ENCODE measurements around the gene NPR3. TPM values are rescaled to one million over a fixed set of nuclear protein-coding genes. Genes with fewer than 3 reads are reported as not detected.

NPR3 gene
- polyA plus RNA-seq, 1 of the 3 experiments (the other 2 are of a cell fraction): 35.8 TPM

DNA sequence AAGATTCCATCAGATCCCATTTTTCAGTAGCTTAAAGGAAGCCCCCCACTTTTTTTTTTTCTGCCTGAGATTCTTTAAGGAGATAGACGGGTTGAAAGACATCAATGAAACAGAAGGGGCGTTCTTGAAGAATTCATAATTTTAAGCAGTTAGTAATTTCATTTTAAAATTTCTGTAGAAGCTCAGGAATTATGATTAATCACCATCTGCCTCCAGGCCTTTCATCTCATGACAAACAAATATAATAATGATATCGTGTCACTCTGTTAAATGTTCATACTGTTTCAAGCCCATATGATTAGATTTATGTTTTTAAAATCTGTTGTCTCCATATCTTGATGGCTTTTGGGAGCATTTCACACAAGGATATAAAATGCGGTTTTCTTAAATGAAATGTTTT lies 75.2 kb downstream of the NPR3 start:
- Histone ChIP-seq H3K79me2 (ENCODE audit: insufficient read depth) (peaks cover 6% of the 10 kb centered on the region; the same call in 1 of the 2 replicates), H3K4me3 (ENCODE audit: low read depth in 2 of 2, low read length in 1 of 2) (no peak overlapping the region), H3K4me1 (ENCODE audit: control insufficient read depth in 1 of 2, insufficient read depth in 2 of 2, low read depth in 1 of 2, low read length in 1 of 2) (peaks cover 0 to 16% of the 10 kb centered on the region in 2 experiments; a peak in 3 of 4 replicates), H3K9me2 (no peaks in the 10 kb centered on the region), H3K27me3 (ENCODE audit: insufficient read depth) (no peaks in the 10 kb centered on the region), H3K9me3 (no peaks in the 10 kb centered on the region), H4K20me1 (ENCODE audit: insufficient read depth) (no peaks in the 10 kb centered on the region), H3K4me2 (peak overlapping the region; percentile 24; the same call in 1 of the 2 replicates), H3F3A (replicated peaks; ENCODE audit: insufficient read depth) (peaks cover 37% of the 10 kb centered on the region), H2AFZ (ENCODE audit: low read depth) (no peak overlapping the region), H3K36me3 (replicated peaks in 1 of 2; ENCODE audit: control insufficient read depth in 1 of 2, insufficient read depth in 2 of 2, low read length in 1 of 2) (peaks cover 0 to 84% of the 10 kb centered on the region in 2 experiments), H3K27ac (ENCODE audit: low read depth in 2 of 2, low read length in 1 of 2) (peak overlapping the region in 1 of 2 experiments; percentile 76; a peak in 1 of 4 replicates), H3K9ac (no peak overlapping the region)
- no peak for DNase-seq
- ChIA-PET POLR2A (no interaction called here), CTCF (interaction anchor here (0.9 kb wide), 1 partner anchor 117 kb away, joined by 3 read pairs; no protein-coding TSS in a partner anchor)
- TF ChIP-seq MEF2A (IDR thresholded peaks at IDR 0.05; ENCODE audit: borderline replicate concordance, low read depth): no peak
- no peak for TF ChIP-seq TEAD4 (IDR thresholded peaks at IDR 0.05; ENCODE audit: borderline replicate concordance, insufficient read depth)
- no peak for TF ChIP-seq SIN3A (IDR thresholded peaks at IDR 0.05; ENCODE audit: borderline replicate concordance, low read depth, low read length)
- TF ChIP-seq YY1 (IDR thresholded peaks at IDR 0.05; ENCODE audit: low read depth): no peak
- TF ChIP-seq RCOR1 (IDR thresholded peaks at IDR 0.05; ENCODE audit: low read length): no peak
- no peak for TF ChIP-seq USF2 (IDR thresholded peaks at IDR 0.05; ENCODE audit: borderline replicate concordance, low read depth, low read length)
- TF ChIP-seq CTCF (IDR thresholded peaks at IDR 0.05): no peak
- no peak for TF ChIP-seq EZH2phosphoT487 (IDR thresholded peaks at IDR 0.05; ENCODE audit: borderline replicate concordance, low read depth)
- TF ChIP-seq RAD21 (IDR thresholded peaks at IDR 0.05; ENCODE audit: low read length): no peak
- no peak for TF ChIP-seq GABPA (IDR thresholded peaks at IDR 0.05; ENCODE audit: low read depth)
- TF ChIP-seq, protein P1, sequence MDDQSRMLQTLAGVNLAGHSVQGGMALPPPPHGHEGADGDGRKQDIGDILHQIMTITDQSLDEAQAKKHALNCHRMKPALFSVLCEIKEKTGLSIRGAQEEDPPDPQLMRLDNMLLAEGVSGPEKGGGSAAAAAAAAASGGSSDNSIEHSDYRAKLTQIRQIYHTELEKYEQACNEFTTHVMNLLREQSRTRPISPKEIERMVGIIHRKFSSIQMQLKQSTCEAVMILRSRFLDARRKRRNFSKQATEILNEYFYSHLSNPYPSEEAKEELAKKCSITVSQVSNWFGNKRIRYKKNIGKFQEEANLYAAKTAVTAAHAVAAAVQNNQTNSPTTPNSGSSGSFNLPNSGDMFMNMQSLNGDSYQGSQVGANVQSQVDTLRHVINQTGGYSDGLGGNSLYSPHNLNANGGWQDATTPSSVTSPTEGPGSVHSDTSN (IDR thresholded peaks at IDR 0.05): no peak
- TF ChIP-seq TCF12 (IDR thresholded peaks at IDR 0.05): no peak
- TF ChIP-seq FOXM1 (IDR thresholded peaks at IDR 0.05; ENCODE audit: low read depth): no peak
- TF ChIP-seq, protein P2, sequence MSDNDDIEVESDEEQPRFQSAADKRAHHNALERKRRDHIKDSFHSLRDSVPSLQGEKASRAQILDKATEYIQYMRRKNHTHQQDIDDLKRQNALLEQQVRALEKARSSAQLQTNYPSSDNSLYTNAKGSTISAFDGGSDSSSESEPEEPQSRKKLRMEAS (IDR thresholded peaks at IDR 0.05; ENCODE audit: low read depth): no peak
- TF ChIP-seq IRF3 (IDR thresholded peaks at IDR 0.05; ENCODE audit: low read depth, low read length): no peak
- TF ChIP-seq EP300 (IDR thresholded peaks at IDR 0.05; ENCODE audit: borderline replicate concordance in 1 of 2, low read depth in 1 of 2, low read length in 1 of 2): no peak
- no peak for TF ChIP-seq MXI1 (IDR thresholded peaks at IDR 0.05; ENCODE audit: low read depth, low read length)
- no peak for TF ChIP-seq ELF1 (IDR thresholded peaks at IDR 0.05)
- WGBS (ENCODE audit: low lambda C conversion rate): 48% methylated on average over 4 of the region's 4 CpGs
